Measurements from ENCODE around the gene ACTL7B.
"Not testable (repeated sequence)": the region's sequence is repeated elsewhere in the genome, so short reads cannot be mapped to it uniquely, and the experiment has no call there.

The ACTL7B gene

GRCh38 chr9:108854094-108854493, 1.7 kb downstream of the ACTL7B start:
- Histone ChIP-seq H3K4me3 (ENCODE audit: low read depth, low read length) (no peak overlapping the region), H3K9ac (ENCODE audit: low read depth, low read length) (no peak overlapping the region), H3K27me3 (ENCODE audit: control insufficient read depth, insufficient read depth, low read length) (no peaks in the 10 kb centered on the region), H3K9me3 (ENCODE audit: control insufficient read depth, insufficient read depth, low read length) (no peaks in the 10 kb centered on the region), H3K36me3 (ENCODE audit: control insufficient read depth, insufficient read depth, low read length) (peaks cover 2% of the 10 kb centered on the region), H3K4me1 (ENCODE audit: control insufficient read depth, insufficient read depth, low read length) (no peaks in the 10 kb centered on the region)

- no peak overlapping the region for H3K9ac ChIP-seq (ENCODE audit: low read depth, low read length)
Measured at GRCh38 chr9:108852079-108852478, 3.7 kb downstream of the ACTL7B start.

GRCh38 chr9:108851138-108851537, 4.6 kb downstream of the ACTL7B start:
- Histone ChIP-seq H3K9ac (ENCODE audit: low read depth, low read length) (no peak overlapping the region), H3K27me3 (ENCODE audit: control insufficient read depth, insufficient read depth, low read length) (no peaks in the 10 kb centered on the region), H3K4me1 (ENCODE audit: control insufficient read depth, insufficient read depth, low read length) (no peaks in the 10 kb centered on the region), H3K9me3 (ENCODE audit: control insufficient read depth, insufficient read depth, low read length) (no peaks in the 10 kb centered on the region), H3K4me3 (ENCODE audit: low read depth, low read length) (no peak overlapping the region), H3K36me3 (ENCODE audit: control insufficient read depth, insufficient read depth, low read length) (peaks cover 2% of the 10 kb centered on the region)

More at GRCh38 chr9:108852079-108852478, 3.7 kb downstream of the ACTL7B start:
- no peaks in the 10 kb centered on the region for H3K4me1 ChIP-seq (ENCODE audit: control insufficient read depth, insufficient read depth, low read length)
- no peaks in the 10 kb centered on the region for H3K27me3 ChIP-seq (ENCODE audit: control insufficient read depth, insufficient read depth, low read length)
- H3K9me3 ChIP-seq (ENCODE audit: control insufficient read depth, insufficient read depth, low read length) = no peaks in the 10 kb centered on the region
- H3K4me3 ChIP-seq (ENCODE audit: low read depth, low read length) = no peak overlapping the region
- peaks cover 2% of the 10 kb centered on the region for H3K36me3 ChIP-seq (ENCODE audit: control insufficient read depth, insufficient read depth, low read length)

GRCh38 chr9:108850293-108850897, 5.4 kb downstream of the ACTL7B start:
- no peaks in the 10 kb centered on the region for H3K4me1 ChIP-seq (ENCODE audit: control insufficient read depth, insufficient read depth, low read length)

GRCh38 chr9:108848296-108848695, 7.5 kb downstream of the ACTL7B start:
- not testable (repeated sequence) for H3K9me3 ChIP-seq (ENCODE audit: control insufficient read depth, insufficient read depth, low read length); H3K36me3 ChIP-seq (ENCODE audit: control insufficient read depth, insufficient read depth, low read length); H3K27me3 ChIP-seq (ENCODE audit: control insufficient read depth, insufficient read depth, low read length); H3K4me3 ChIP-seq (ENCODE audit: low read depth, low read length); H3K9ac ChIP-seq (ENCODE audit: low read depth, low read length); H3K4me1 ChIP-seq (ENCODE audit: control insufficient read depth, insufficient read depth, low read length)

More at GRCh38 chr9:108850293-108850897, 5.4 kb downstream of the ACTL7B start:
- H3K4me3 ChIP-seq (ENCODE audit: low read depth, low read length) = no peak overlapping the region
- H3K9me3 ChIP-seq (ENCODE audit: control insufficient read depth, insufficient read depth, low read length) = no peaks in the 10 kb centered on the region
- H3K36me3 ChIP-seq (ENCODE audit: control insufficient read depth, insufficient read depth, low read length) = peaks cover 2% of the 10 kb centered on the region
- no peaks in the 10 kb centered on the region for H3K27me3 ChIP-seq (ENCODE audit: control insufficient read depth, insufficient read depth, low read length)
- H3K9ac ChIP-seq (ENCODE audit: low read depth, low read length) = no peak overlapping the region

- no peak overlapping the region for H3K9ac ChIP-seq (ENCODE audit: low read depth, low read length)
Measured at GRCh38 chr9:108845947-108846346, 9.8 kb downstream of the ACTL7B start.

GRCh38 chr9:108845507-108845906, 10.3 kb downstream of the ACTL7B start:
- Histone ChIP-seq H3K27me3 (ENCODE audit: control insufficient read depth, insufficient read depth, low read length) (no peaks in the 10 kb centered on the region), H3K36me3 (ENCODE audit: control insufficient read depth, insufficient read depth, low read length) (no peaks in the 10 kb centered on the region), H3K4me3 (ENCODE audit: low read depth, low read length) (no peak overlapping the region), H3K9ac (ENCODE audit: low read depth, low read length) (no peak overlapping the region), H3K9me3 (ENCODE audit: control insufficient read depth, insufficient read depth, low read length) (no peaks in the 10 kb centered on the region), H3K4me1 (ENCODE audit: control insufficient read depth, insufficient read depth, low read length) (peaks cover 3% of the 10 kb centered on the region)

More at GRCh38 chr9:108845947-108846346, 9.8 kb downstream of the ACTL7B start:
- Histone ChIP-seq H3K36me3 (ENCODE audit: control insufficient read depth, insufficient read depth, low read length) (no peaks in the 10 kb centered on the region), H3K4me3 (ENCODE audit: low read depth, low read length) (no peak overlapping the region), H3K4me1 (ENCODE audit: control insufficient read depth, insufficient read depth, low read length) (peaks cover 3% of the 10 kb centered on the region), H3K9me3 (ENCODE audit: control insufficient read depth, insufficient read depth, low read length) (no peaks in the 10 kb centered on the region), H3K27me3 (ENCODE audit: control insufficient read depth, insufficient read depth, low read length) (no peaks in the 10 kb centered on the region)

GRCh38 chr9:108844856-108845255, 10.9 kb downstream of the ACTL7B start:
- H3K9ac ChIP-seq (ENCODE audit: low read depth, low read length) = no peak overlapping the region
- peaks cover 3% of the 10 kb centered on the region for H3K4me1 ChIP-seq (ENCODE audit: control insufficient read depth, insufficient read depth, low read length)
- H3K36me3 ChIP-seq (ENCODE audit: control insufficient read depth, insufficient read depth, low read length) = no peaks in the 10 kb centered on the region
- H3K9me3 ChIP-seq (ENCODE audit: control insufficient read depth, insufficient read depth, low read length) = no peaks in the 10 kb centered on the region
- no peaks in the 10 kb centered on the region for H3K27me3 ChIP-seq (ENCODE audit: control insufficient read depth, insufficient read depth, low read length)
- H3K4me3 ChIP-seq (ENCODE audit: low read depth, low read length) = no peak overlapping the region

GRCh38 chr9:108844391-108844790, 11.4 kb downstream of the ACTL7B start:
- H3K9ac ChIP-seq (ENCODE audit: low read depth, low read length) = no peak overlapping the region
- H3K9me3 ChIP-seq (ENCODE audit: control insufficient read depth, insufficient read depth, low read length) = no peaks in the 10 kb centered on the region
- no peaks in the 10 kb centered on the region for H3K36me3 ChIP-seq (ENCODE audit: control insufficient read depth, insufficient read depth, low read length)
- H3K27me3 ChIP-seq (ENCODE audit: control insufficient read depth, insufficient read depth, low read length) = no peaks in the 10 kb centered on the region
- peaks cover 3% of the 10 kb centered on the region for H3K4me1 ChIP-seq (ENCODE audit: control insufficient read depth, insufficient read depth, low read length)
- no peak overlapping the region for H3K4me3 ChIP-seq (ENCODE audit: low read depth, low read length)

GRCh38 chr9:108842610-108843295, 13.0 kb downstream of the ACTL7B start:
- H3K27me3 ChIP-seq (ENCODE audit: control insufficient read depth, insufficient read depth, low read length) = no peaks in the 10 kb centered on the region
- H3K36me3 ChIP-seq (ENCODE audit: control insufficient read depth, insufficient read depth, low read length) = no peaks in the 10 kb centered on the region
- H3K4me1 ChIP-seq (ENCODE audit: control insufficient read depth, insufficient read depth, low read length) = peaks cover 3% of the 10 kb centered on the region
- H3K9me3 ChIP-seq (ENCODE audit: control insufficient read depth, insufficient read depth, low read length) = no peaks in the 10 kb centered on the region
- H3K9ac ChIP-seq (ENCODE audit: low read depth, low read length) = no peak overlapping the region
- no peak overlapping the region for H3K4me3 ChIP-seq (ENCODE audit: low read depth, low read length)

- not testable (repeated sequence) for H3K9me3 ChIP-seq (ENCODE audit: control insufficient read depth, insufficient read depth, low read length); H3K9ac ChIP-seq (ENCODE audit: low read depth, low read length); H3K4me3 ChIP-seq (ENCODE audit: low read depth, low read length); H3K36me3 ChIP-seq (ENCODE audit: control insufficient read depth, insufficient read depth, low read length); H3K27me3 ChIP-seq (ENCODE audit: control insufficient read depth, insufficient read depth, low read length); H3K4me1 ChIP-seq (ENCODE audit: control insufficient read depth, insufficient read depth, low read length)
Measured at GRCh38 chr9:108839561-108839960, 16.2 kb downstream of the ACTL7B start.

GRCh38 chr9:108838017-108838416, 17.8 kb downstream of the ACTL7B start:
- Histone ChIP-seq H3K4me1 (ENCODE audit: control insufficient read depth, insufficient read depth, low read length) (no peaks in the 10 kb centered on the region), H3K36me3 (ENCODE audit: control insufficient read depth, insufficient read depth, low read length) (no peaks in the 10 kb centered on the region), H3K27me3 (ENCODE audit: control insufficient read depth, insufficient read depth, low read length) (no peaks in the 10 kb centered on the region), H3K9ac (ENCODE audit: low read depth, low read length) (no peak overlapping the region), H3K4me3 (ENCODE audit: low read depth, low read length) (no peak overlapping the region), H3K9me3 (ENCODE audit: control insufficient read depth, insufficient read depth, low read length) (no peaks in the 10 kb centered on the region)
